ENCODE results near the gene AGMO. TPM values are rescaled to one million over a fixed set of nuclear protein-coding genes. Genes with fewer than 3 reads are reported as not detected.

The AGMO gene
- total RNA-seq, 1 donor from 2014 or later = 0.08 TPM

- ATAC-seq = no peak
Observed at GRCh38 chr7:15214976-15215375, 346.8 kb downstream of the AGMO start.

- no peak for ATAC-seq
Observed at GRCh38 chr7:15213093-15213492, 348.7 kb downstream of the AGMO start.

GRCh38 chr7:15209429-15209828 is 352.4 kb downstream of the AGMO start:
- no peak for ATAC-seq

- no peak for ATAC-seq
Observed at GRCh38 chr7:15204421-15204820, 357.4 kb downstream of the AGMO start.

GRCh38 chr7:15199482-15199881 is 362.3 kb downstream of the AGMO start:
- ATAC-seq = no peak

- no peak for ATAC-seq
Observed at GRCh38 chr7:15197042-15197977, 364.5 kb downstream of the AGMO start.

- ATAC-seq = no peak
Observed at GRCh38 chr7:15178065-15178464, 383.8 kb downstream of the AGMO start.

GRCh38 chr7:15176089-15176488 is 385.7 kb downstream of the AGMO start:
- ATAC-seq = no peak

- no peak for ATAC-seq
Observed at GRCh38 chr7:15175152-15175551, 386.7 kb downstream of the AGMO start.

GRCh38 chr7:15174485-15174884 is 387.3 kb downstream of the AGMO start:
- ATAC-seq = no peak

GRCh38 chr7:15168489-15168888 is 393.3 kb downstream of the AGMO start:
- ATAC-seq = no peak

- ATAC-seq = no peak
Observed at GRCh38 chr7:15167912-15168311, 393.9 kb downstream of the AGMO start.

- ATAC-seq = no peak
Observed at GRCh38 chr7:15166620-15167019, 395.2 kb downstream of the AGMO start.

GRCh38 chr7:15159261-15159660 is 402.6 kb downstream of the AGMO start:
- no peak for ATAC-seq

GRCh38 chr7:15158141-15158810 is 403.5 kb downstream of the AGMO start:
- no peak for ATAC-seq

Other genes with a start within 250 kb of the AGMO start
- 0.60 TPM for gene MEOX2, start 124.7 kb upstream of the AGMO start, total RNA-seq

Data from esophagus mucosa (tissue), 1 donor.